ENCODE data around the gene VWF. TPM values are rescaled to one million over a fixed set of nuclear protein-coding genes. Genes with fewer than 3 reads are reported as not detected.

Gene VWF
- total and polyA plus RNA-seq, 2 experiments from 2014 or later, result 0.42 to 0.56 TPM

DNA sequence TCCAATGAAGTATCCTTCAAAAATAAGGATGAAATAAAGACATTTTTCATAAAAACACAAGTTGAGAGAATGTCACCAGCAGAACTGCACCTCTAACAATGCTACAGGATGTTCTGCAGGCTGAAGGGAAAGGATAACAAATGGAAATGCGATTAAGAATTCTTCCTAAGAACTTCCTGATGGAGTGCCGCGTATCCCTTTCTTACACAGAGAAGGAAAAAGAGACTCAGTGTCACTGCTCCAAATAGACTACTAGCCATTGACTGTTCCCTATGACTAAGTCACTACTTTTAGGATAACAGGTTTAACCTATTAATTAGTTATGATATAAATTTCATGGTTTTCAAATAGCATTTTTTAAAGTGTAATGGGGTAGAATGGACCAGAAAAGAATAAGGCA lies 182.6 kb downstream of the VWF start:
- no peaks in the 10 kb centered on the region for H3F3A ChIP-seq (replicated peaks; ENCODE audit: low read depth)
- no peak overlapping the region for H3K4me3 ChIP-seq
- H2AFZ ChIP-seq, result no peak overlapping the region
- no peaks in the 10 kb centered on the region for H4K20me1 ChIP-seq (replicated peaks; ENCODE audit: insufficient read depth)
- Mint-ChIP-seq H3K27me3 (ENCODE audit: insufficient read depth, low read depth, poor library complexity) (peaks cover 23% of the 10 kb centered on the region), H3K36me3 (ENCODE audit: low read depth) (no peaks in the 10 kb centered on the region; the same call in 2 of the 3 replicates), H3K4me3 (no peak overlapping the region), H3K9me3 (no peaks in the 10 kb centered on the region), H3K27ac (no peak overlapping the region), H3K4me1 (peaks cover 23% of the 10 kb centered on the region)
- H3K27me3 ChIP-seq (ENCODE audit: insufficient read depth), result peaks cover 15% of the 10 kb centered on the region
- ATAC-seq (no peak), DNase-seq (ENCODE audit: low spot score) (no peak)
- H3K79me2 ChIP-seq (replicated peaks; ENCODE audit: insufficient read depth), result no peaks in the 10 kb centered on the region
- H3K4me2 ChIP-seq, result no peak overlapping the region
- H3K9me2 ChIP-seq (ENCODE audit: insufficient read depth), result no peaks in the 10 kb centered on the region
- H3K36me3 ChIP-seq (ENCODE audit: insufficient read depth), result no peaks in the 10 kb centered on the region
- TF ChIP-seq NANOG (IDR thresholded peaks at IDR 0.05; ENCODE audit: borderline replicate concordance) (no peak), ZNF331 (CRISPR knock-in tag; IDR thresholded peaks at IDR 0.05; ENCODE audit: low read depth) (no peak), EZH2phosphoT487 (IDR thresholded peaks at IDR 0.05; ENCODE audit: unreplicated experiment) (no peak), JUNB (IDR thresholded peaks at IDR 0.05; ENCODE audit: unreplicated experiment) (no peak), POLR2AphosphoS5 (IDR thresholded peaks at IDR 0.05; ENCODE audit: low read depth) (no peak), CREB1 (CRISPR knock-in tag; IDR thresholded peaks at IDR 0.05; ENCODE audit: low read depth) (no peak), EZH2 (IDR thresholded peaks at IDR 0.05; ENCODE audit: low read depth, unreplicated experiment) (no peak)
- TF ChIP-seq, protein P1, sequence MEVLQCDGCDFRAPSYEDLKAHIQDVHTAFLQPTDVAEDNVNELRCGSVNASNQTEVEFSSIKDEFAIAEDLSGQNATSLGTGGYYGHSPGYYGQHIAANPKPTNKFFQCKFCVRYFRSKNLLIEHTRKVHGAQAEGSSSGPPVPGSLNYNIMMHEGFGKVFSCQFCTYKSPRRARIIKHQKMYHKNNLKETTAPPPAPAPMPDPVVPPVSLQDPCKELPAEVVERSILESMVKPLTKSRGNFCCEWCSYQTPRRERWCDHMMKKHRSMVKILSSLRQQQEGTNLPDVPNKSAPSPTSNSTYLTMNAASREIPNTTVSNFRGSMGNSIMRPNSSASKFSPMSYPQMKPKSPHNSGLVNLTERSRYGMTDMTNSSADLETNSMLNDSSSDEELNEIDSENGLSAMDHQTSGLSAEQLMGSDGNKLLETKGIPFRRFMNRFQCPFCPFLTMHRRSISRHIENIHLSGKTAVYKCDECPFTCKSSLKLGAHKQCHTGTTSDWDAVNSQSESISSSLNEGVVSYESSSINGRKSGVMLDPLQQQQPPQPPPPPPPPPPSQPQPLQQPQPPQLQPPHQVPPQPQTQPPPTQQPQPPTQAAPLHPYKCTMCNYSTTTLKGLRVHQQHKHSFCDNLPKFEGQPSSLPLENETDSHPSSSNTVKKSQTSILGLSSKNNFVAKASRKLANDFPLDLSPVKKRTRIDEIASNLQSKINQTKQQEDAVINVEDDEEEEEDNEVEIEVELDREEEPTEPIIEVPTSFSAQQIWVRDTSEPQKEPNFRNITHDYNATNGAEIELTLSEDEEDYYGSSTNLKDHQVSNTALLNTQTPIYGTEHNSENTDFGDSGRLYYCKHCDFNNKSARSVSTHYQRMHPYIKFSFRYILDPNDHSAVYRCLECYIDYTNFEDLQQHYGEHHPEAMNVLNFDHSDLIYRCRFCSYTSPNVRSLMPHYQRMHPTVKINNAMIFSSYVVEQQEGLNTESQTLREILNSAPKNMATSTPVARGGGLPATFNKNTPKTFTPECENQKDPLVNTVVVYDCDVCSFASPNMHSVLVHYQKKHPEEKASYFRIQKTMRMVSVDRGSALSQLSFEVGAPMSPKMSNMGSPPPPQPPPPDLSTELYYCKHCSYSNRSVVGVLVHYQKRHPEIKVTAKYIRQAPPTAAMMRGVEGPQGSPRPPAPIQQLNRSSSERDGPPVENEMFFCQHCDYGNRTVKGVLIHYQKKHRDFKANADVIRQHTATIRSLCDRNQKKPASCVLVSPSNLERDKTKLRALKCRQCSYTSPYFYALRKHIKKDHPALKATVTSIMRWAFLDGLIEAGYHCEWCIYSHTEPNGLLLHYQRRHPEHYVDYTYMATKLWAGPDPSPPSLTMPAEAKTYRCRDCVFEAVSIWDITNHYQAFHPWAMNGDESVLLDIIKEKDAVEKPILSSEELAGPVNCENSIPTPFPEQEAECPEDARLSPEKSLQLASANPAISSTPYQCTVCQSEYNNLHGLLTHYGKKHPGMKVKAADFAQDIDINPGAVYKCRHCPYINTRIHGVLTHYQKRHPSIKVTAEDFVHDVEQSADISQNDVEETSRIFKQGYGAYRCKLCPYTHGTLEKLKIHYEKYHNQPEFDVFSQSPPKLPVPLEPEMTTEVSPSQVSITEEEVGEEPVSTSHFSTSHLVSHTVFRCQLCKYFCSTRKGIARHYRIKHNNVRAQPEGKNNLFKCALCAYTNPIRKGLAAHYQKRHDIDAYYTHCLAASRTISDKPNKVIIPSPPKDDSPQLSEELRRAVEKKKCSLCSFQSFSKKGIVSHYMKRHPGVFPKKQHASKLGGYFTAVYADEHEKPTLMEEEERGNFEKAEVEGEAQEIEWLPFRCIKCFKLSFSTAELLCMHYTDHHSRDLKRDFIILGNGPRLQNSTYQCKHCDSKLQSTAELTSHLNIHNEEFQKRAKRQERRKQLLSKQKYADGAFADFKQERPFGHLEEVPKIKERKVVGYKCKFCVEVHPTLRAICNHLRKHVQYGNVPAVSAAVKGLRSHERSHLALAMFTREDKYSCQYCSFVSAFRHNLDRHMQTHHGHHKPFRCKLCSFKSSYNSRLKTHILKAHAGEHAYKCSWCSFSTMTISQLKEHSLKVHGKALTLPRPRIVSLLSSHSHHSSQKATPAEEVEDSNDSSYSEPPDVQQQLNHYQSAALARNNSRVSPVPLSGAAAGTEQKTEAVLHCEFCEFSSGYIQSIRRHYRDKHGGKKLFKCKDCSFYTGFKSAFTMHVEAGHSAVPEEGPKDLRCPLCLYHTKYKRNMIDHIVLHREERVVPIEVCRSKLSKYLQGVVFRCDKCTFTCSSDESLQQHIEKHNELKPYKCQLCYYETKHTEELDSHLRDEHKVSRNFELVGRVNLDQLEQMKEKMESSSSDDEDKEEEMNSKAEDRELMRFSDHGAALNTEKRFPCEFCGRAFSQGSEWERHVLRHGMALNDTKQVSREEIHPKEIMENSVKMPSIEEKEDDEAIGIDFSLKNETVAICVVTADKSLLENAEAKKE (CRISPR knock-in tag; IDR thresholded peaks at IDR 0.05), result no peak
- TF ChIP-seq, protein P2, sequence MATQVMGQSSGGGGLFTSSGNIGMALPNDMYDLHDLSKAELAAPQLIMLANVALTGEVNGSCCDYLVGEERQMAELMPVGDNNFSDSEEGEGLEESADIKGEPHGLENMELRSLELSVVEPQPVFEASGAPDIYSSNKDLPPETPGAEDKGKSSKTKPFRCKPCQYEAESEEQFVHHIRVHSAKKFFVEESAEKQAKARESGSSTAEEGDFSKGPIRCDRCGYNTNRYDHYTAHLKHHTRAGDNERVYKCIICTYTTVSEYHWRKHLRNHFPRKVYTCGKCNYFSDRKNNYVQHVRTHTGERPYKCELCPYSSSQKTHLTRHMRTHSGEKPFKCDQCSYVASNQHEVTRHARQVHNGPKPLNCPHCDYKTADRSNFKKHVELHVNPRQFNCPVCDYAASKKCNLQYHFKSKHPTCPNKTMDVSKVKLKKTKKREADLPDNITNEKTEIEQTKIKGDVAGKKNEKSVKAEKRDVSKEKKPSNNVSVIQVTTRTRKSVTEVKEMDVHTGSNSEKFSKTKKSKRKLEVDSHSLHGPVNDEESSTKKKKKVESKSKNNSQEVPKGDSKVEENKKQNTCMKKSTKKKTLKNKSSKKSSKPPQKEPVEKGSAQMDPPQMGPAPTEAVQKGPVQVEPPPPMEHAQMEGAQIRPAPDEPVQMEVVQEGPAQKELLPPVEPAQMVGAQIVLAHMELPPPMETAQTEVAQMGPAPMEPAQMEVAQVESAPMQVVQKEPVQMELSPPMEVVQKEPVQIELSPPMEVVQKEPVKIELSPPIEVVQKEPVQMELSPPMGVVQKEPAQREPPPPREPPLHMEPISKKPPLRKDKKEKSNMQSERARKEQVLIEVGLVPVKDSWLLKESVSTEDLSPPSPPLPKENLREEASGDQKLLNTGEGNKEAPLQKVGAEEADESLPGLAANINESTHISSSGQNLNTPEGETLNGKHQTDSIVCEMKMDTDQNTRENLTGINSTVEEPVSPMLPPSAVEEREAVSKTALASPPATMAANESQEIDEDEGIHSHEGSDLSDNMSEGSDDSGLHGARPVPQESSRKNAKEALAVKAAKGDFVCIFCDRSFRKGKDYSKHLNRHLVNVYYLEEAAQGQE (IDR thresholded peaks at IDR 0.05; ENCODE audit: unreplicated experiment), result no peak
- TF ChIP-seq, protein P3, sequence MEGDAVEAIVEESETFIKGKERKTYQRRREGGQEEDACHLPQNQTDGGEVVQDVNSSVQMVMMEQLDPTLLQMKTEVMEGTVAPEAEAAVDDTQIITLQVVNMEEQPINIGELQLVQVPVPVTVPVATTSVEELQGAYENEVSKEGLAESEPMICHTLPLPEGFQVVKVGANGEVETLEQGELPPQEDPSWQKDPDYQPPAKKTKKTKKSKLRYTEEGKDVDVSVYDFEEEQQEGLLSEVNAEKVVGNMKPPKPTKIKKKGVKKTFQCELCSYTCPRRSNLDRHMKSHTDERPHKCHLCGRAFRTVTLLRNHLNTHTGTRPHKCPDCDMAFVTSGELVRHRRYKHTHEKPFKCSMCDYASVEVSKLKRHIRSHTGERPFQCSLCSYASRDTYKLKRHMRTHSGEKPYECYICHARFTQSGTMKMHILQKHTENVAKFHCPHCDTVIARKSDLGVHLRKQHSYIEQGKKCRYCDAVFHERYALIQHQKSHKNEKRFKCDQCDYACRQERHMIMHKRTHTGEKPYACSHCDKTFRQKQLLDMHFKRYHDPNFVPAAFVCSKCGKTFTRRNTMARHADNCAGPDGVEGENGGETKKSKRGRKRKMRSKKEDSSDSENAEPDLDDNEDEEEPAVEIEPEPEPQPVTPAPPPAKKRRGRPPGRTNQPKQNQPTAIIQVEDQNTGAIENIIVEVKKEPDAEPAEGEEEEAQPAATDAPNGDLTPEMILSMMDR (conservative IDR thresholded peaks at IDR 0.05; ENCODE audit: low read depth in 2 of 2), result no peak
- TF ChIP-seq, protein P4, sequence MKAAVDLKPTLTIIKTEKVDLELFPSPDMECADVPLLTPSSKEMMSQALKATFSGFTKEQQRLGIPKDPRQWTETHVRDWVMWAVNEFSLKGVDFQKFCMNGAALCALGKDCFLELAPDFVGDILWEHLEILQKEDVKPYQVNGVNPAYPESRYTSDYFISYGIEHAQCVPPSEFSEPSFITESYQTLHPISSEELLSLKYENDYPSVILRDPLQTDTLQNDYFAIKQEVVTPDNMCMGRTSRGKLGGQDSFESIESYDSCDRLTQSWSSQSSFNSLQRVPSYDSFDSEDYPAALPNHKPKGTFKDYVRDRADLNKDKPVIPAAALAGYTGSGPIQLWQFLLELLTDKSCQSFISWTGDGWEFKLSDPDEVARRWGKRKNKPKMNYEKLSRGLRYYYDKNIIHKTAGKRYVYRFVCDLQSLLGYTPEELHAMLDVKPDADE (IDR thresholded peaks at IDR 0.05), result no peak
- peaks cover 7% of the 10 kb centered on the region for H3K4me1 ChIP-seq (ENCODE audit: insufficient read depth)
- no peak overlapping the region for H3K27ac ChIP-seq (ENCODE audit: low read depth)
